Measurements from ENCODE around the gene IFNLR1.

The IFNLR1 gene

DNA sequence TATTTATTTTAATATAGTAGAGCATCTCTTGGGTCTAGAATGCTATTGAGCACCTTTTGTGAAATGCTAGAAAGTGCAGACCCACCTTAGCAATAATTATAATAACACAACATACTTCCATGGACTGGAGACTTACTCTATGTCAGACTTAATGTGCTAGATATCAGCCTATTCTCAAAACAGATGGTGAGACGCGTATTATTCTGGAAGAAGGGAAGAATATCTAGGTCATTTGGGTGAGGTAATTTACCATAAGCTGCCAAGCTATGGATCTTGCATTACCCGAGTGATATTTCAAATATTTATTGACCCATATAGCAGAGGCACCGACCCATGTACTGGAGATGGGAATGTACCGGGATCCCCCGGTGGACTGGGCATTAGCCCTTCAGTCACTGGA is 20.6 kb upstream of the IFNLR1 start:
- TF ChIP-seq TAF1 (IDR thresholded peaks at IDR 0.05; ENCODE audit: low read depth), result no peak
- no peak for TF ChIP-seq EP300 (IDR thresholded peaks at IDR 0.05; ENCODE audit: borderline replicate concordance)
- no peak for TF ChIP-seq FOXM1 (IDR thresholded peaks at IDR 0.05; ENCODE audit: borderline replicate concordance, low read depth)
- no peak for TF ChIP-seq REST (IDR thresholded peaks at IDR 0.05; ENCODE audit: low read depth)
- TF ChIP-seq MAX (IDR thresholded peaks at IDR 0.05), result no peak
- TF ChIP-seq, protein P1, sequence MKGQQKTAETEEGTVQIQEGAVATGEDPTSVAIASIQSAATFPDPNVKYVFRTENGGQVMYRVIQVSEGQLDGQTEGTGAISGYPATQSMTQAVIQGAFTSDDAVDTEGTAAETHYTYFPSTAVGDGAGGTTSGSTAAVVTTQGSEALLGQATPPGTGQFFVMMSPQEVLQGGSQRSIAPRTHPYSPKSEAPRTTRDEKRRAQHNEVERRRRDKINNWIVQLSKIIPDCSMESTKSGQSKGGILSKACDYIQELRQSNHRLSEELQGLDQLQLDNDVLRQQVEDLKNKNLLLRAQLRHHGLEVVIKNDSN (IDR thresholded peaks at IDR 0.05), result no peak
- TF ChIP-seq CREB1 (IDR thresholded peaks at IDR 0.05; ENCODE audit: low read depth), result no peak

- no peak for TF ChIP-seq MAX (IDR thresholded peaks at IDR 0.05)
- no peak for TF ChIP-seq EP300 (IDR thresholded peaks at IDR 0.05; ENCODE audit: borderline replicate concordance)
- TF ChIP-seq EGR1 (IDR thresholded peaks at IDR 0.05), result no peak
- TF ChIP-seq CEBPB (IDR thresholded peaks at IDR 0.05), result no peak
- TF ChIP-seq REST (IDR thresholded peaks at IDR 0.05; ENCODE audit: low read depth), result no peak
These were observed 19.7 kb upstream of the IFNLR1 start for GRCh38 chr1:24206516-24207394.

DNA sequence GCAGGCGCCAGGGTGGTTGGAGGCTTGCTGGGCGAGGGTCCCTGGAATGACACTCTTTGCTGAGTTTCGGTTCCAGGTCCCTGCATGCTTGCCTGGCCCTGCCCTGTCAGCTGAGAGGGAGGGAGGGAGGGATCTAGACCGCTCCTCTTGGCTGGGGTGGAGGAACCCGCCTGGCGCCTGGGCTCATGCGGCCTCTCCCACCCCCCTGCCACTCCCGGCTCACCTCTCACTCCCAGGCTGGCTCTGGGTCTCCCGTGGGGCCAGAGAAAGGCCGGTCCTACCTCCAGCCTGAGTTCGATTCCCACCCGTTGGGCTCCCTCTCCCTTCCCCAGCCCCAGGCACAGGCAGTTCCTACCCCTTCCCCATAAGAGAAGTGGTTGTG is 19.0 kb upstream of the IFNLR1 start:
- no peak for TF ChIP-seq MAX (IDR thresholded peaks at IDR 0.05)

GRCh38 chr1:24205345-24206082 is 18.4 kb upstream of the IFNLR1 start:
- TF ChIP-seq MAX (IDR thresholded peaks at IDR 0.05) (no peak), ZBTB7A (IDR thresholded peaks at IDR 0.05; ENCODE audit: low read depth) (no peak), REST (IDR thresholded peaks at IDR 0.05; ENCODE audit: low read depth) (no peak), YY1 (IDR thresholded peaks at IDR 0.05; ENCODE audit: low read depth) (no peak), TCF12 (IDR thresholded peaks at IDR 0.05; ENCODE audit: low read depth) (no peak), NFIC (IDR thresholded peaks at IDR 0.05) (no peak), CREB1 (IDR thresholded peaks at IDR 0.05; ENCODE audit: low read depth) (no peak), RAD21 (IDR thresholded peaks at IDR 0.05; ENCODE audit: low read depth) (no peak), TEAD4 (IDR thresholded peaks at IDR 0.05) (no peak), CEBPB (IDR thresholded peaks at IDR 0.05) (no peak), EP300 (IDR thresholded peaks at IDR 0.05; ENCODE audit: borderline replicate concordance) (no peak), EGR1 (IDR thresholded peaks at IDR 0.05) (no peak), FOXM1 (IDR thresholded peaks at IDR 0.05; ENCODE audit: borderline replicate concordance, low read depth) (no peak), TAF1 (IDR thresholded peaks at IDR 0.05; ENCODE audit: low read depth) (no peak)
- TF ChIP-seq, protein P1 (IDR thresholded peaks at IDR 0.05), result no peak
